SK-N-SH treated with all-trans-retinoic acid at 6 μM for 48 hours (cell line): ENCODE data around the gene MAMSTR.

Experiments
- ARNTL ChIP-seq: fragments of 450-650 bp; formaldehyde crosslinking; IDR thresholded peaks from 2 replicates; pipeline ENCODE4 v1.5.0; 2020; ENCODE audit warnings: low read depth, mild to moderate bottlenecking, moderate library complexity, borderline replicate concordance
- BACH2 ChIP-seq: fragments of 250-450 bp; sonication (Bioruptor Pico); IDR thresholded peaks from 2 replicates; pipeline ENCODE4 v1.9.0; 2021; ENCODE audit warnings: mild to moderate bottlenecking, borderline replicate concordance
- OSR1 ChIP-seq: fragments of 250-450 bp; sonication (Bioruptor Pico); IDR thresholded peaks from 2 replicates; pipeline ENCODE4 v1.8.0; 2022; ENCODE audit warnings: moderate library complexity, mild to moderate bottlenecking, inconsistent platforms
- PATZ1 ChIP-seq: fragments of 250-450 bp; sonication (Bioruptor Pico); IDR thresholded peaks from 2 replicates; pipeline ENCODE4 v1.8.0; 2020; ENCODE audit warnings: mild to moderate bottlenecking, moderate library complexity, borderline replicate concordance
- ZFP3 ChIP-seq: fragments of 250-450 bp; sonication (Bioruptor Pico); IDR thresholded peaks from 2 replicates; pipeline ENCODE4 v1.5.0; 2020; ENCODE audit warnings: mild to moderate bottlenecking, moderate library complexity
- ZFP30 ChIP-seq: fragments of 450-650 bp; formaldehyde crosslinking; IDR thresholded peaks from 2 replicates; pipeline ENCODE4 v1.5.0; 2022; ENCODE audit warnings: mild to moderate bottlenecking, moderate library complexity
- ZNF565 ChIP-seq: fragments of 450-650 bp; formaldehyde crosslinking; conservative IDR thresholded peaks from 2 replicates; pipeline ENCODE4 v1.5.0; 2020; ENCODE audit warnings: low read depth, mild to moderate bottlenecking, moderate library complexity
- ZNF8 ChIP-seq: fragments of 450-650 bp; formaldehyde crosslinking; IDR thresholded peaks from 2 replicates; pipeline ENCODE4 v1.5.0; 2020; ENCODE audit warnings: mild to moderate bottlenecking, moderate library complexity
- TF ChIP-seq, protein P1 (sequence below): fragments of 250-450 bp; sonication (Bioruptor Pico); IDR thresholded peaks from 2 replicates; pipeline ENCODE4 v1.5.1; 2021; ENCODE audit warnings: mild to moderate bottlenecking, moderate library complexity

DNA sequence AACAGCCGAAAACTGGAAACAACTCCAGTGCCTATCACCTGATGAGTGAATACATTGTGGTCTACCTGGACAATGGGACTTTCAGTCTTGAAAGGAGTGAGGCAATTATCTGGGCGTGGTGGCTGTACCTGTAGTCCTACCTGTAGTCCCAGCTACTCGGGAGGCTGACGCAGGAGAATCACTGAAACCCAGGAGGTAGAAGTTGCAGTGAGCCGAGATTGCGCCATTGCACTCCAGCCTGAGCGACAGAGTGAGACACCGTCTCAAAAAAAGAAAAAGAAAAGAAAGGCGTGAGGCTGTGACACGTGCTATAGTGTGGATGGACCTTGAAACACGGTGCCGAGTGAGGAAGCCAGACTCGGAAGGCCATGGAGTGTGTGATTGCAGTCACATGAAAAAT, 42.6 kb downstream of the MAMSTR start:
- TF ChIP-seq, protein P1, sequence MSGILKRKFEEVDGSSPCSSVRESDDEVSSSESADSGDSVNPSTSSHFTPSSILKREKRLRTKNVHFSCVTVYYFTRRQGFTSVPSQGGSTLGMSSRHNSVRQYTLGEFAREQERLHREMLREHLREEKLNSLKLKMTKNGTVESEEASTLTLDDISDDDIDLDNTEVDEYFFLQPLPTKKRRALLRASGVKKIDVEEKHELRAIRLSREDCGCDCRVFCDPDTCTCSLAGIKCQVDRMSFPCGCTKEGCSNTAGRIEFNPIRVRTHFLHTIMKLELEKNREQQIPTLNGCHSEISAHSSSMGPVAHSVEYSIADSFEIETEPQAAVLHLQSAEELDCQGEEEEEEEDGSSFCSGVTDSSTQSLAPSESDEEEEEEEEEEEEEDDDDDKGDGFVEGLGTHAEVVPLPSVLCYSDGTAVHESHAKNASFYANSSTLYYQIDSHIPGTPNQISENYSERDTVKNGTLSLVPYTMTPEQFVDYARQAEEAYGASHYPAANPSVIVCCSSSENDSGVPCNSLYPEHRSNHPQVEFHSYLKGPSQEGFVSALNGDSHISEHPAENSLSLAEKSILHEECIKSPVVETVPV (CRISPR knock-in tag) = no peak
- TF ChIP-seq OSR1 (CRISPR knock-in tag) (no peak), ZNF8 (CRISPR knock-in tag) (no peak), ARNTL (no peak), BACH2 (no peak), PATZ1 (CRISPR knock-in tag) (no peak), ZFP30 (no peak), ZNF565 (no peak), ZFP3 (CRISPR knock-in tag) (no peak)
